Fibroblast of the conjunctiva (primary cell): ENCODE results near the gene HLF.
"Not testable (repeated sequence)": the region's sequence is repeated elsewhere in the genome, so short reads cannot be mapped to it uniquely, and the experiment has no call there.

ENCODE experiments used
- DNase-seq: peaks from one replicate; pipeline ENCODE4 v3.0.0-alpha.2; 2010; ENCODE audit warnings: low read depth

The HLF gene

DNA sequence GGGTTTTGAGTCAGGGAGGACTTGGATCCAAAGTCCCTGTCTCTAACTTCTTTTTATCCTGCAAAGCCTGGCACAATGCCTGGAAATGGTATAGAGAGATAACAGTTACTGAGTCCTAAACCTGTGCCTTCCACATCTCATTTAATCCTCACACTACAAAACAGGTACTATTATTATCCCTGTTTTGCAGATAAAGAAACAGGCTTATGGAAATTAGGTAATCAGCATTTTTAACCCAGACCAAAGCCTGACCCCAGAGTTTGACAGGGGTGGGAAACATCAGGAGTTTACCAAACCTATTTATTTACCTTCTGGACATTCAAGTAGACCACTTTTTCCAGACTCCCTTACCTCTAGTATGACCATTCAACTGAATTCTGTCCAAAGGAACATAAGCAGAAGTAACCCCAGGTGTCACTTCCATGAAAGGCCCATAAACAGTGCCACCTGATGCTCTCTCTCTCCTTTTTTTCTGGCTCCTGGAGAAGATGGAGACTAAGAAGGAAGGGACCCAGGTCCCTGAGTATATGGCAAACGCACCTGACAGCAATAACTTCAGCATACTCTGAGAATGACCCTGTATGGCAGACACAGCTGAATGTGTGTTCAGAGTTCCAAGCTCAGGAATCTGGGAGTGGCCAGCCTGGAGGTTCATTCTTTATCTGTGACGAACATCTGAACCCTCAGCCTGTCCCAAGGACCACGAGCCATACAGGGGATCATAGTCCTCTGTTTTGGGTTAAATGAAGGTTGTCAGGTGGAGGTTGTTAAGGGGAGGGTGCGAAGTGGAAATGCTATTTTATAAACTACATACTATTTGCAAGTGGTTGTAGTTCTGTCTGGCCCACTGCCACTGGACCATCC, 62.7 kb downstream of the HLF start:
- DNase-seq, result no peak

DNA sequence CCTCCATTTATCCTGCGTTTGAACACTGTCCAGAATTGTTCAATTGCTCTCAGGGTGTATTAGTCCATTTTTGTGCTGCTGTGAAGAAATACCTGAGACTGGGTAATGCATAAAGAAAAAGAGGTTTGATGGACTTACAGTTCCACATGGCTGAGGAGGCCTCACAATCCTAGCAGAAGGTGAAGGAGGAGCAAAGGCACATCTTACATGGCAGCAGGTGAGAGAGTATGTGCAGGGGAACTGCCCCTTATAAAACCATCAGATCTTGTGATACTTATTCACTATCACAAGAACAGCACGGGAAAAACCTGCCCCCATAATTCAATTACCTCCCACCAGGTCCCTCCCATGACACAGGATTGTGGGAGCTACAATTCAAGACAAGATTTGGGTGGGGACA, 63.8 kb downstream of the HLF start:
- not testable (repeated sequence) for DNase-seq

DNA sequence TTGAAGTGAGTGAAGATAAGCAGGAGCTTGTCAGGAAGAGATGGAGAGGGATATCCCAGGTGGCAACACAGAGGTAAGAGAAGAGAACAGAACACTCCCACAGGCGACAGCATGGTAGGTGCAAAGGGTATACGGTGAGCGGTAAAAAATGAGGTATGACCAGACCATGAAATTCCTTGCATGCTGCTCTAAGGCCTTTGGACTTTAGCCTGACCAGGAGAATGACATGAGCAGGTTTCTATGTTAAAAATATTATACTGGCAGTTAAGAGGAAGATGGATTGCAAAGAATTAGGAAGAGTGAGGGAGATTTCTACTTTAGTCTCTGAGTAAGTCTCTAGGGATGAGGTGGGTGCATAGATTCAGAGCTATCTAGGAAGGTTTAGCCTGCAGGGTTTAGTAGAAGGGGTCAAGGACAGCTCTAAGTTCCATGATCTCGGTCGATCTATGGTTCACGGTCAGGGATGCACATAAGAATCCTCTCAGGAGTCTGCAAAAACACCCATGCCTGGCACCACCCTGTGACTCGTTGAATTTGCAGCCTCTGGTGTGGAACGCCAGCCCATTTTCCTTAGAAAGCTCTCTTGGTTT, 65.7 kb downstream of the HLF start:
- no peak for DNase-seq

DNA sequence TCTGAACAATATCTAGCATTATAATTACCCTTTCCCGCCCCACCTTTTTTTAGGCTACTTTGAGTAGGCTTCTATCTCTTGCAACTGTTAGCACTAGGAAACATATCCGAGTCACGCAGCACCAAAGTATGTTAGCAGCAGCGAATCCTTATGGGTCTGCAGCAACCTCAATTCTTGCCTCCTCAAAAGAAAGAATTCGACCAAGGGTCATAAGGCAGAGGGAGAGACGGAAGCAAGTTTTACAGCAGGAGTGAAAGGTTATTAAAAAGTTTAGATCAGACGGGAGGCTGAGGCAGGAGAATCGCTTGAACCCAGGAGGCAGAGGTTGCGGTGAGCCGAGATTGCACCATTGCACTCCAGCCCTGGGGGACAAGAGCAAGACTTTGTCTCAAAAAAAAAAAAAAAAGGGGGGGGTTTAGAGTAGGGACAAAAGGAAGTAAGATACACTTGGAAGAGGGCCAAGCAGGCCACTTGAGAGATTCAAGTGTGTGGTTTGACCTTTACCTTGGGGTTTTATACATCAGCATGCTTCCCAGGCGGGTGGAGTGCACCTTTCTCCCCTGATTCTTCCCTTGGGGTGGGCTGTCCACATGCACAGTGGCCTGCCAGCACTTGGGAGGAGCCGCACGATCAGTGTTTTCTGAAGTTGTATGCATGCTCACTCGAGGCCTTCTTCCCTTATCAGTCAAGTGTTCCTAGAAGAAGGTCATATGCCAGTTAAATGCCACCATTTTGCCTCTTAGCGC, 67.7 kb downstream of the HLF start:
- no peak for DNase-seq

DNA sequence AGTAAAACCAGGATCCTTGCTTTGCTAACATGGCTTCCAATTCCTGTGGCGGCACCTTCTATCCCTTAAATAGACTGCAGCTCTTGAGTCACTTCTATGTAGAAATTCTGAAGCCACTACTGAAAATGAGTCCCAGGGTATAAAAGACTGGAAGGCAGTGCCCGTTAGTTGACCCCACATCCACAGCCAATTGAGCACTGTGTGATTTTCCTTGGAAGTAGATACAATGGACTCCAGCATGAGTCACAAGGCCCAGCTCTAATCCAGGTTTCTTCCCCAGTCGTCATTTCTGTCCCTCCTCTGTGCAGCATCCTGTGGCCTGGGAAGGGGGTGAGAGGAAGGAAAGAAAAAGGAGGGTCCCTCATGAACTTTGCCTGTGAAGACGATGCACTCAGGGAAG, 69.5 kb downstream of the HLF start:
- peak; percentile 34 for DNase-seq

DNA sequence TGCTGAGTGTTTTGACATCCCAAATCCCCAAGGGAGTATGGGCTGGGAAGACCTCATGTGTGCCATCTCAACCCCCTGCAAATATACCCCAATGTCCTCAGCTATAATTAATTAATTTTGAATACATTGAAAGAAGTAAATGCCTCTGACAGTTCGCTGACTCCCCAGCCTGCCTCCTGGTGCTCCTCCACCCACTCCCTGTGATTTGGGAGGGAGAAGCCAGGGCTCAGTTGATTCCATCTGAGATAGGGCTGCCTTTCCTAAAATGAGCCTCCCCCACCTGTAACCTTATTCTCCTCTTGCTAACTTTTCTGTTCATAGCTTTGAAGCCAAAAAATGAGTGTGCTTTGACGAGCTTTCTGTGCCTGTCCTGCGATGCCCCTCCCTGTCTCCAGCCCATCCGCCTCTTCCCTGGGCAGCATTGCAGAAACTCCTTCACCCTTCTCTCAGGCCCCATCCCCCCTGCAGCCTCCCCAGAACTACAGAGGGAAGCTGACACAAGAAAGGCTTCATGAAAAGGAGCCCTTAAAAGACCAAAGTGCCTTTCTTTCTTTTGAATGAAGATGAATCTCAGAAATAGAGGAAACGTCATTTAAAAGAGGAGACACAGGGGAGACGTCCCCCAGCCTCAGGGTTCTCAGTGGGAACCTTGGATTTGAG, 70.3 kb downstream of the HLF start:
- DNase-seq, result no peak

DNA sequence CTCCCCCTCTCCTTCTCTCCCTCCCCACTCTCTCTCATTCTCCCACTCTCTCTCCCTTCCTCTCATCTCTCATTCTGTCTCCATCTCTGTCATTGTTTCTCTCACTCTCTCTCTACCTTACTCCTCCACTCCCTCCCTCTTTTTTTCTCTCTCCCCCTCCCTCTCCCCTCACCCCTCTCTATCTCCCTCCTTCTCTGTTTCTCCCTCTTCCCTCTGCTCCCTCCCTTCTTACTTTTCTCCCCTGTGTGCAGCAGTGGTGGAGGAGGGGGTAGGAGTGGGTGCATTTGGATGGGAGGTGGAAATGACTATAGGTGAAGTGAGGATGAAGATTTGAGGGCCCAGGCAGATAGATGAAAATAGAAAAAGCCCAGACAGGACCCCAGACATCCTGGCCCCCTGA, 70.9 kb downstream of the HLF start:
- no peak for DNase-seq

DNA sequence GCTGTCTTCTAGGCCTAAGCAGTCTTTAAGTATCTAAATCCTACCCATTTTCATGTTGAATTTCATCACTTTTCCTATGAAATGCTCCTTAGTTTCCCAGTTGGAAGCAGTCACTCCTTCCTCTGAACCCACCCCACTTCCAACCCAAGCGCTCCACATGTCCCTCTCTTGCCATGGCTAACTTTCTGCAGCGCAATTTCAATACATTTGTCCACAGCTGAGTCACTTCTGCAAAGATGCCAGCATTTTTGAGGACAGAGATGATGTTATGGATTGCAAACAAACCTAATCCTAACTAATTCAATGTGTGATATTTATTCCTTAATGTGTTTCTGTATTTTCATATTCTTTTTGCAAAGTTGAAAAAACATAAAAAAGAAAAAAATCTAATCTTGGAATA, 71.7 kb downstream of the HLF start:
- DNase-seq, result no peak

DNA sequence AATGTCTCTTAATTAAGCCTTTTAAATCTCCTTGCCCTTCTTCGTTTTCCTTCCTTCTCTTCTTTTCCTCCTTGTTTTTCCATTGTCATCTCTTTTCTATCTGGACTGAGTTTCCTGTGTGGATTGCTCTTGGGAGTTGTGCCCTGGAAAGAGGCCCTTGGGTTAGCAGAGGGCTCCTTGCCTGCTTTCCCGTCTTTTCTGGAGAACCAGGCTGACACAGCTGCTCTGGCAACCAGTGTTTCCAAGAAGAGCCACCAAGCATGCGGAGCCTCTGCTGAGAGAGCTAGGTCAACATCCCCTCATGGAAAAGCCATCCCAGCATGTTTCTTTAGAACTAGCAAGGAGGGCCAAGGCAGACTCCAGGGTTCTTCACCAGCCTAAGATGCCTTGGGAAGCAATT, 75.4 kb downstream of the HLF start:
- DNase-seq, result no peak

DNA sequence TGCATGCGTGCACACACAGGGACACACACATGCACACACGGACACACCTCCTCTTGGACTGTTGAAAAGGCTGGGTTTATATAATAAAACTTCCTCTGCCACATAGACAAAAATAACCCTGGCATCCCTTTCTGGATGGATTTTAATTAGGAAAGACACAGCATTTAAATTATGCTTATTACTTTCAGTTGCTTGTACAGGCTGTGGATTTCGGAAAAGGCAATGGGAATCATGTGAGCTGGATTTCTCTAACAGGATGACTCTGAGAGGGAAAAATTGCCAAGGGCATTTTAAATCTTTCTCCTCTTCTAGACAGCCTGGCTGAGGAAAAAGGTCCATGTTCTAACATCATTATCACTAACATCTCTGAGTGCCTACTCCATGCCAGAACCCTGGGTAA, 75.9 kb downstream of the HLF start:
- DNase-seq, result no peak

DNA sequence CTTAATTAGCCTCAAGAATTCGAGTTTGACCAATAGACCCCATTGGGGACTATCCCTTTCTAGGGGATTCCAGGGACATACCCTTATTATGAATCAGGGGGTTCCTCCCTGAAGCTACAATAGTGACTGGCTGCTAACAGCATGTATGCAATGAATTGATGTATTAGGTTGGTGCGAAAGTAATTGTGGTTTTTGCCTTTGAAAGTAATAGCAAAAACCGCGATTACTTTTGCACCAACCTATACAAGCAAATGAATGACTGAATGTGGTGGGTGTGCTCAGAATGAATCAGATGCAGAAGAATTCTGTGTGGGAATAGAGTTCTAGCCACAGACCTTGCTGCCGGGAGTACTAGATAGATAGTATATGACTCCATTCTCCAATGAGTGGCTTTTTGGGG, 76.7 kb downstream of the HLF start:
- DNase-seq, result no peak

DNA sequence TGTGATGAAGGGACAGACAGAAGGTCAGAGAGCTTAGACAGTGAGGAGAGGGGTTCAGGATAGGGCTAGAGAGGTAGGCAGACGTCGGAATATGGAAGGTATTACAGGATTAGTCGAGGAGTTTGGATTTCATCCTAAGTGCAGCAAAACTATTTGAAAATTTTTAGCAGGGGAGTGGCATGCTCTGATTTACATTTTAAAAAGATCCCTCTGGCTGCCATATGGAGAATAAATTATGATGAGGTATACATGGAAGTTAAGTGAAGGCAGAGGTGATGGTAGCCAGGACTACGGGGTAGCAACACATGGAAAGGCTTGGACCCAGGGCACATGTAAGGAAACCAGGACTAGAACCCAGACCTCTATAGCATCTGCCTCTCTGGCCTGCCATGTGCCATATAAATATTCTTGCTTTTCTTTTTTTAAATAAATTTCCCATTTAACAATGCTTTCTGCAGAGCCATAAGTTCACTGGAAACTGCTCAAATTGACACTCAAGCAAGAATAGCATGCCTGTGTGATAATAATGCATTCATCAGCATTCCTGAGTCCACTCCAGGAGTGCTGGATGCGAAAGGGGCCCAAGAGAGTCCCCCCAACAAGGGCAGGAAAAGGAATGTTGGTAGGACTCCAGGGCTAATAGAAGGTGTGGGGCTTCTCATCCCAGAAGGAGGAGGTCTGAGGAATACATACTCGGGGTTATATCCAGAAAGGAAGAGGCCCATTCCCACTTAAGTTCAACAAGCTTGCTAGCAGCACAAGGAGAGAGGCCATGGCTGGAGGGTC, 78.2 kb downstream of the HLF start:
- DNase-seq, result no peak

DNA sequence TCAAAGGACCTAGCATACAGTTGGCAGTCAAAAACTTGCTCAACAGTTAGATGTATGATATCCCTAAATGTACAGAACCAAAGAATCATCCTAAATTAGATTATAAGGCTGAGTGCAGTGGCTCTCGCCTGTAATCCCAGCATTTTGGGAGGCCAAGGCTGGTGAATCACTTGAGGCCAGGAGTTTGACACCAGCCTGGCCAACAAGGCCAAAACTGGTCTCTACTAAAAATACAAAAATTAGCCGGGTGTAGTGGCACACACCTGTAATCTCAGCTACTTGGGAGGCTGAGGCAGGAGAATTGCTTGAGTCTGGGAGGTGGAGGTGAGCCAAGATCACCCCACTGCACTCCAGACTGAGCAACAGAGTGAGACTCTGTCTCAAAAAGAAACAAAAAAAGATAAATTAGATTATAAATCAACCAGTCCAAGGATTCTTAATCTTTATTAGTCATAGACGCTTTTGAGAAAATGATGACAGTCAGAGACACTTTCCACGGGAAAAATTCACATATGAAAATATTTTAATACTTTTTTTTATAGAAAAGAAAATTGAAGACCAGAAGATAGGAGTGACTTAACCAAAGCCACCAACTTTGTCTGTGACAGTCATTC, 79.2 kb downstream of the HLF start:
- no peak for DNase-seq

DNA sequence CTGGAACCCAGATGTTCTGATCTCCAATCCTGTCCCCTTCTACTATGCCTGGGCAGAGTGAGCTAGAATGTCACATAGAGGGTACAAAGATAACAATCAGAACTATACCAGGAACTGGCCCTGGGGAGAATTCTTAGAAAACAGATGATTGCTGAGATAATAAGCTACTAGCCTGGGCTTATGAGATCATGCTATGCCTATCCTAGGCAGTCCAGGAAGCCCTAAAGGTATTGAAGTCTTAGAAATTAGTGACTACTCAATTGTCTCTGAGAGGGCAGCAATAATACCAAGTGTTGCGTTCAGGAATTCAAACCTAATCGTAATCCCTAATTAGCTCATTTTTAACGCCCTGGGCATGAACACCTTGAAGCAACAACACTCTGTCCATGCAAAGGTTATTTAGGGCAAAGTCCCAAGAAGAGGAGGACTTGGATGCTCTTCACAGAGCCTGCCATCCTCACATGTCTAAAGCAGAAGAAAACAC, 79.8 kb downstream of the HLF start:
- DNase-seq, result no peak

DNA sequence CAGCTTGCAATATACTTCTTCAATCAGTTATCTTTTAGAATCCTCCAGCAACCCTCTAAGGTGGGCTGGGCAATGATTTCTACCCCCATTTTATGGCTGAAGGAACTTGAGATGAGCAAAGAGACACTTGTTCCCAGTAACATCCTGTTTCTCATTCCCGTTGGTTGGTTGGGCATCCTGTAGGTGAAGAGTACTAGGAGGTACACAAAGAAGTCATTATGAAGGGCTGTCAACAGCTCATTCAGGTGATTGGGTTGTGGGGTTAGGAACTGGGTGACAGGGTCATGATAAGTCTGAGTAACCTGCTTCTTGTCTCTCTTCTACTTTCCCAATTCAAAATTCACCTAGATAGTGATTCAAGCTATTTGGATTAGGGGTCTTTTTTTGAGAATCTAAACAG, 80.4 kb downstream of the HLF start:
- DNase-seq, result no peak

DNA sequence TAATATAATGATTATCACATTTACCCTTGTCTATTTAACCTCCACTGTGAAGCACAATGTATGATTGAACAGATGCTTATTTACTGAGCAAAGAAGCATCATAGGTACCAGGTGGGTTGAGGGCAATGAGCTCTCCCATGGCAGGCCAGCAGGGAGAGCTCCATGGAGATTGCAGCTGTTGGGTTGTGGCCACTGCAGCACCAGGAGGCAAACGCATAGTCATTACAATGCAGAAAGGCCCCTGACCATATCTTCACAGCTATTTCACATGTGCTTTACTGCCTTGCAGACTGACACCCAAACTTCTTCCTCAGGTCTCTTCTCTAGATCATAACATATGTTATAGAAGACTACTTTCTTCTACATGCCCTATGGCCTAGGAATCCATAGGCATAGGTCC, 81.9 kb downstream of the HLF start:
- DNase-seq, result no peak

DNA sequence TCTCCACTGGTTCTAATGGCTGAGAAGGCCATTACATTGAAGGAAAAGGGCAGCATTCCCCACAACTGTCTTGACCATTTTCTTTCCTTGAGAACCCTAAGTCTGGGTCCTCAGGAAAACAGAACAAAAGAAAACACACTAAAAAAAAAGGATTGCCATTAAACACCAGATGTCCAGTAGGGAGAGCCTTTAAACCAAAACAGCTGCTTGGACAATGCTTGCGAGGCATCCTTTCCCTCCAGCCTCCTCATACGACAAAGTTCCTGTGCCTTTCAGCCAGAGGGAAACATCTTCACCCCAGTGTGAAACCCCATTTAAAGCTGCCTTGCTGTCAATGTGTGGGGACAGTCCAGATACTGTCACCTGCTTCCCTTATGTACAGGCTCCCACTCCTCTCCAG, 82.6 kb downstream of the HLF start:
- no peak for DNase-seq

DNA sequence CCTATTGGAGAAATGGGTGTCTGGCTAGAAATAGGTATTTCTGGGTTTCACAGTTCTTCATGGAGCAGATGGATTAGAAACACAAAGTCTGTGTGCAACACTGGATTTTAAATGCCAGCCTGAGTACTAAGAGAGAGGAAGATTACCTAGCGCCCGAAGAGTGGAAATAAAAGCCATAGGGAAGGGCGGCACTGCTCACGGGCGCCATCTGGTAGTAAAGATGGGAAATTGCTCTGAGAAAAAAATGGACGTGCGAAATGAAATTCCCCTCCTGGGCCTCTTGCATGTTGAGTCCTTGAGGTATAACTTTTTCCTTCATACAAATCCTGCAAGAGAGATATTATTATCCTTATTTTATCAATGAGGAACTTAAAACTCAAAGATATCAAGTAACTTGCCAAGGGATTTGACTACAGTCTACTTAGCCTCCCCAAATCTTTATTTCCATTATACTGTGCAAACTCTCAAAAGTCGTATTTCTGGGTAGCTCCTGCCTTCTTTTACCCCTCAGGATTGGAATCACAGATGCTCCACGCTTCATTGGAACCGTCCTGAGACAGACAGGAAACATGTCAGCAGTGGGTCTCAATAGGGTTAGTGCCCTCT, 84.1 kb downstream of the HLF start:
- peak; percentile 31 for DNase-seq

DNA sequence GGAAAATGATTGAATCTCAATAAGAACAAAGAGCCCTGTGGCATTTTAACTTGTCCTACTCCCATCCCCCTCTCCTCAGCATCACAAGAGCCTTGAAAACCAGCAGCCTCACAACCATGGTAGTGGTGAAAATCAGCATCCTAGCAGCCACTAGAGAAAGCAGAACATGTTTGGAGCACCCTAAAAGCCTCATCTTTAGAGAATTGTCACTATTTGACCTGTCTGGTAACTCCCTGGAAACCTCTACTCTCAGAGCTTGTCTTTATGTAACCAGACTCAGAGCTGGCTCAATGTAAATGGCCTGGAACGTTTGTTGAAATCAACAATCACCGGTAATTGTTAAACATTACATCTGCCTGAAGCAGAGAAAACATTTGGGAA, 86.1 kb downstream of the HLF start:
- DNase-seq, result no peak

DNA sequence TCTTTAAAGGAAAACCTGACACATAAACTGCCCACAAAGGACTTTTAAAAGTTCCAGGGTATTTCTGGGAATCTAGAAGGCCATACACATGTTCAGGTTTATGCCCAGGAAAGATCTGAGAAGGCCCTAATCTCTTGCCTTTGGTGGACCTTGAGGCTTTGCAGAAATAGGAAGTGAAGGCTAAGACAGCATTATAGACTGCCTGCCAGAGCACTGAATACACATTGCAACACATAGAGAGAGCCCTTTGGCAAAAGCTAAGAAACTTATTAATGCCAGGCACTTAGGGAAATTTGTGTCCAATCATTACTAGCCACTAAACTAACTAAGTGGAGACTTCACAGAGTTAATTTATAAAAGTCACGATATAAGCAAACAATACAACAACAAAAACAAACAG, 86.5 kb downstream of the HLF start:
- no peak for DNase-seq

DNA sequence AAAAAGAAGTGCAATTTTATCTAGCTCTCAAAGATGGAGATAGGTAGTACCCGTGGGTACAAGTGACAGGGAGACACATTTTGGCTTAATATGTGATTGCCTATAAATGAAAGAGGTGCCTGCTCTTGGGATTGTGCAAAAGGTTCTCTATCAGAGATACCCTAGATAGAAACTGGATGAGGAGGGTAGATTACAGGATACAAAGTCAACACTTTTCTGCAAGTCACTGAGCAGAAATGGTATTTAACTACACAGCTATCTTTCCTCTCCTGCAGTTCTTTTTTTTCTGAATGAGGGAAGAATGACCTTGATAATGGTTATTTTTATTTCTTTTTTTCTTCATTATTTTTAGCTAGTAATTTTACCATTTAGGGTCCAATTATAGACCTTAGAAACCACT, 89.2 kb downstream of the HLF start:
- DNase-seq, result no peak
